Measurements from ENCODE around the gene SLC23A1. TPM values are rescaled to one million over a fixed set of nuclear protein-coding genes. Genes with fewer than 3 reads are reported as not detected.

The SLC23A1 gene
- total RNA-seq, 1 donor from 2014 or later: not detected

DNA sequence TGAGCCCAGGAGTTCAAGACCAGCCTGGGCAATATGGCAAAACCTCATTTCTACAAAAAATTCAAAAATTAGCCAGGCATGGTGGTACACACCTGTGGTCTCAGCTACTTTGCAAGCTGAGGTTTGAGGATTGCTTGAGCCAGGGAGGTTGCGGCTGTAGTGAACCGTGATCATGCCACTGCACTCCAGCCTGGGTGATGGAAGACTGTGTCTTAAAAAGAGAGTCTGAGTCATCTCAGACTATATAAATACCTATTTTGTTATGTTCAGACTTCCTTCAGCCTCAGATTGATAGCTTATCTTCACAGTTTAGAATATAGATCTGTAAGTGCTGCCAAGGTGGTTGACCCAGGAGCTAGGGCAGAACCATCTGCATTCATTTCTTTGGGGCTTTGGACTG lies 43.0 kb downstream of the SLC23A1 start:
- H3K4me3 Mint-ChIP-seq (ENCODE audit: unreplicated experiment): no peak overlapping the region
- H3K27ac ChIP-seq (ENCODE audit: low read depth, low read length): no peak overlapping the region
- H3K9me3 Mint-ChIP-seq (ENCODE audit: unreplicated experiment): no peaks in the 10 kb centered on the region
- no peaks in the 10 kb centered on the region for H3K27me3 Mint-ChIP-seq (ENCODE audit: low read depth, unreplicated experiment)
- H3K4me1 ChIP-seq (ENCODE audit: insufficient read depth, low read length): peaks cover 14% of the 10 kb centered on the region
- no peaks in the 10 kb centered on the region for H3K36me3 ChIP-seq (ENCODE audit: insufficient read depth, low read length)
- peaks cover 43% of the 10 kb centered on the region for H4K20me1 ChIP-seq (ENCODE audit: insufficient read depth, low read length)
- no peaks in the 10 kb centered on the region for H3K9me3 ChIP-seq (ENCODE audit: insufficient read depth, low read depth, low read length)
- FAIRE-seq (no peak), DNase-seq (ENCODE audit: low read depth) (no peak)
- H2AFZ ChIP-seq (ENCODE audit: low read depth, low read length): no peak overlapping the region
- TF ChIP-seq, protein P1, sequence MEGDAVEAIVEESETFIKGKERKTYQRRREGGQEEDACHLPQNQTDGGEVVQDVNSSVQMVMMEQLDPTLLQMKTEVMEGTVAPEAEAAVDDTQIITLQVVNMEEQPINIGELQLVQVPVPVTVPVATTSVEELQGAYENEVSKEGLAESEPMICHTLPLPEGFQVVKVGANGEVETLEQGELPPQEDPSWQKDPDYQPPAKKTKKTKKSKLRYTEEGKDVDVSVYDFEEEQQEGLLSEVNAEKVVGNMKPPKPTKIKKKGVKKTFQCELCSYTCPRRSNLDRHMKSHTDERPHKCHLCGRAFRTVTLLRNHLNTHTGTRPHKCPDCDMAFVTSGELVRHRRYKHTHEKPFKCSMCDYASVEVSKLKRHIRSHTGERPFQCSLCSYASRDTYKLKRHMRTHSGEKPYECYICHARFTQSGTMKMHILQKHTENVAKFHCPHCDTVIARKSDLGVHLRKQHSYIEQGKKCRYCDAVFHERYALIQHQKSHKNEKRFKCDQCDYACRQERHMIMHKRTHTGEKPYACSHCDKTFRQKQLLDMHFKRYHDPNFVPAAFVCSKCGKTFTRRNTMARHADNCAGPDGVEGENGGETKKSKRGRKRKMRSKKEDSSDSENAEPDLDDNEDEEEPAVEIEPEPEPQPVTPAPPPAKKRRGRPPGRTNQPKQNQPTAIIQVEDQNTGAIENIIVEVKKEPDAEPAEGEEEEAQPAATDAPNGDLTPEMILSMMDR (IDR thresholded peaks at IDR 0.05; ENCODE audit: insufficient read depth, low read depth, low read length): no peak
- TF ChIP-seq EZH2 (IDR thresholded peaks at IDR 0.05; ENCODE audit: insufficient read depth, low read length): no peak
- H3K4me1 Mint-ChIP-seq (ENCODE audit: low read depth, unreplicated experiment): peaks cover 17% of the 10 kb centered on the region
- H3K9ac ChIP-seq (ENCODE audit: low read length): no peak overlapping the region
- peaks cover 4% of the 10 kb centered on the region for H3K36me3 Mint-ChIP-seq (ENCODE audit: low read depth, unreplicated experiment)
- no peak overlapping the region for H3K27ac Mint-ChIP-seq (ENCODE audit: unreplicated experiment)
- H3K27me3 ChIP-seq (ENCODE audit: insufficient read depth, low read length): no peaks in the 10 kb centered on the region
- H3K79me2 ChIP-seq (ENCODE audit: insufficient read depth, low read length): peaks cover 33% of the 10 kb centered on the region
- H3K4me2 ChIP-seq (ENCODE audit: low read length): no peak overlapping the region
- H3K4me3 ChIP-seq (ENCODE audit: insufficient read depth, low read depth, low read length): no peak overlapping the region

DNA sequence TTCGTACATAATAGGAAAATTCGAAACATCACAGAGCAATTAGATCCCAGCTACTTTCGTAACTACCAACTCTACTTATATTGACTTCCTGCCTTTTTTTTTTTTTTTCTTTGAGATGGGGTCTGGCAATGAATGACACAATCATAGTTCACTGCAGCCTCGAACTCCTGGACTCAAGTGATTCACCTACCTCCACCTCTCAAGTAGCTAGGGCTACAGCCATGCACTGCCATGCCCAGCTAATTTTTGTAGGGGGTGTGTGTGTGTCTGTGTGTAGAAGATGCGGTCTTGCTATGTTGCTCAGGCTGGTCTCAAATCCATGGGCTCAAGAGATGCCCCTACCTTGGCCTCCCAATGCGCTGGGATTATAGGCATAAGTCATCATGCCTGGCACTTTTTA lies 47.3 kb downstream of the SLC23A1 start:
- Histone ChIP-seq H2AFZ (ENCODE audit: low read depth, low read length) (no peak overlapping the region), H3K9me3 (ENCODE audit: insufficient read depth, low read depth, low read length) (no peaks in the 10 kb centered on the region), H3K9ac (ENCODE audit: low read length) (no peak overlapping the region), H3K79me2 (ENCODE audit: insufficient read depth, low read length) (peaks cover 8% of the 10 kb centered on the region), H3K27ac (ENCODE audit: low read depth, low read length) (no peak overlapping the region), H3K27me3 (ENCODE audit: insufficient read depth, low read length) (no peaks in the 10 kb centered on the region), H3K4me2 (ENCODE audit: low read length) (no peak overlapping the region), H3K36me3 (ENCODE audit: insufficient read depth, low read length) (peaks cover 16% of the 10 kb centered on the region), H3K4me1 (ENCODE audit: insufficient read depth, low read length) (no peaks in the 10 kb centered on the region), H4K20me1 (ENCODE audit: insufficient read depth, low read length) (peaks cover 43% of the 10 kb centered on the region), H3K4me3 (ENCODE audit: insufficient read depth, low read depth, low read length) (no peak overlapping the region)
- FAIRE-seq (no peak), DNase-seq (ENCODE audit: low read depth) (no peak)
- TF ChIP-seq, protein P1 (IDR thresholded peaks at IDR 0.05; ENCODE audit: insufficient read depth, low read depth, low read length): no peak
- no peak for TF ChIP-seq EZH2 (IDR thresholded peaks at IDR 0.05; ENCODE audit: insufficient read depth, low read length)
- H3K27ac Mint-ChIP-seq (ENCODE audit: unreplicated experiment): peak overlapping the region; percentile 26
- peaks cover 3% of the 10 kb centered on the region for H3K4me1 Mint-ChIP-seq (ENCODE audit: low read depth, unreplicated experiment)
- H3K4me3 Mint-ChIP-seq (ENCODE audit: unreplicated experiment): no peak overlapping the region
- no peaks in the 10 kb centered on the region for H3K27me3 Mint-ChIP-seq (ENCODE audit: low read depth, unreplicated experiment)
- no peaks in the 10 kb centered on the region for H3K36me3 Mint-ChIP-seq (ENCODE audit: low read depth, unreplicated experiment)
- H3K9me3 Mint-ChIP-seq (ENCODE audit: unreplicated experiment): no peaks in the 10 kb centered on the region

Other genes starting within 250 kb of the SLC23A1 start
- gene SIL1, start 184.9 kb downstream of the SLC23A1 start, total RNA-seq: 41.6 and 57.6 TPM in 2 replicates
- gene MATR3, start 89.6 kb downstream of the SLC23A1 start, total RNA-seq: 126 and 134 TPM in 2 replicates
- gene PAIP2, start 41.4 kb downstream of the SLC23A1 start, total RNA-seq: 64.2 and 75.3 TPM in 2 replicates
- 0.22 TPM in 1 of 2 replicates, not detected in the other for gene MZB1, start 6.6 kb upstream of the SLC23A1 start, total RNA-seq
- gene PROB1, start 11.8 kb upstream of the SLC23A1 start, total RNA-seq: 0.59 and 0.60 TPM in 2 replicates
- gene SPATA24, start 20.8 kb upstream of the SLC23A1 start, total RNA-seq: 4.5 and 5.2 TPM in 2 replicates
- 18.8 and 21.4 TPM in 2 replicates for gene DNAJC18, start 56.2 kb upstream of the SLC23A1 start, total RNA-seq
- 0.96 and 1.00 TPM in 2 replicates for gene ECSCR, start 79.4 kb upstream of the SLC23A1 start, total RNA-seq
- not detected in 2 replicates for gene SMIM33, start 87.7 kb upstream of the SLC23A1 start, total RNA-seq
- 1.8 and 3.3 TPM in 2 replicates for gene STING1, start 99.5 kb upstream of the SLC23A1 start, total RNA-seq
- gene UBE2D2, start 178.0 kb upstream of the SLC23A1 start, total RNA-seq: 161 and 169 TPM in 2 replicates